ENCODE measurements around the gene SPINK5. TPM values are rescaled to one million over a fixed set of nuclear protein-coding genes. Genes with fewer than 3 reads are reported as not detected.
"Not testable (repeated sequence)": the region's sequence is repeated elsewhere in the genome, so short reads cannot be mapped to it uniquely, and the experiment has no call there.

SPINK5 gene
- total RNA-seq, 1 experiment from 2014 or later: not detected

- ChIA-PET CTCF (no interaction called here), POLR2A (ENCODE audit: low non-redundant PET) (no interaction called here)
- Histone ChIP-seq H3K27me3 (replicated peaks; ENCODE audit: insufficient read depth, low read depth, low read length, poor library complexity) (peaks cover 11% of the 10 kb centered on the region), H3K27ac (ENCODE audit: low read depth, low read length, poor library complexity, severe bottlenecking) (no peak overlapping the region), H3K36me3 (ENCODE audit: insufficient read depth, low read length, poor library complexity, severe bottlenecking) (no peaks in the 10 kb centered on the region), H3K4me1 (ENCODE audit: insufficient read depth, low read length, poor library complexity, severe bottlenecking) (no peaks in the 10 kb centered on the region), H3K4me3 (ENCODE audit: low read depth, low read length, poor library complexity, severe bottlenecking) (no peak overlapping the region), H3K9me3 (ENCODE audit: low read depth, low read length, poor library complexity, severe bottlenecking) (no peaks in the 10 kb centered on the region)
- no peak for DNase-seq (ENCODE audit: low spot score)
- no TSS peak for BruUV-seq (replicated peaks)
- intact Hi-C loops (cut with micrococcal nuclease; ENCODE audit: unreplicated experiment): no loop called here
- TF ChIP-seq CTCF (conservative IDR thresholded peaks at IDR 0.05; ENCODE audit: low read depth, low read length): no peak
- TF ChIP-seq EZH2 (IDR thresholded peaks at IDR 0.05; ENCODE audit: borderline replicate concordance, low read depth, low read length, poor library complexity, severe bottlenecking): no peak
Measured at GRCh38 chr5:148035676-148036075, 28.1 kb upstream of the SPINK5 start.

DNA sequence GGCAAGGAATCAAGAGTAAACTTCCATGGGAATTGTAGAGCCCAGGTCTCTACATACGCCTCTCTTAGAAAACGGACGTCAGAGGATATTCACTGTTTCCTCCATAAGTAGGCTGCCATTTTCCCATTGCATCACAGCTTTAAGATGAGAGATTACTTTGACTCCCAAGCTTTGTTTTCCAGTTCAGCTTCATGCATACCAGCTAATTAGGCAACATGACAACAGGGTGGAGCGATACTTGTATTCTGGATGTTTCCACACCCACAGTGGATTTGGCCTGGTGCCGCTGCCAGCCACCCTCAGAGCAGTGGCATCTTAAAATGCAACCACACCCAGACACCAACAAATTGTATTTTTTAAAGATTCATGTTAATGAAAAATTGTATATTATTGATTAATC, 20.9 kb upstream of the SPINK5 start:
- POLR2A ChIA-PET (ENCODE audit: low non-redundant PET): no interaction called here
- BruUV-seq (replicated peaks): no TSS peak

GRCh38 chr5:148043705-148044104, 20.1 kb upstream of the SPINK5 start:
- H3K36me3 ChIP-seq (ENCODE audit: insufficient read depth, low read length, poor library complexity, severe bottlenecking): no peaks in the 10 kb centered on the region
- ChIA-PET POLR2A (ENCODE audit: low non-redundant PET) (no interaction called here), CTCF (no interaction called here)
- no peaks in the 10 kb centered on the region for H3K4me1 ChIP-seq (ENCODE audit: insufficient read depth, low read length, poor library complexity, severe bottlenecking)
- peaks cover 64% of the 10 kb centered on the region for H3K27me3 ChIP-seq (replicated peaks; ENCODE audit: insufficient read depth, low read depth, low read length, poor library complexity)
- no peaks in the 10 kb centered on the region for H3K9me3 ChIP-seq (ENCODE audit: low read depth, low read length, poor library complexity, severe bottlenecking)
- TF ChIP-seq CTCF (conservative IDR thresholded peaks at IDR 0.05; ENCODE audit: low read depth, low read length): no peak
- TF ChIP-seq EZH2 (IDR thresholded peaks at IDR 0.05; ENCODE audit: borderline replicate concordance, low read depth, low read length, poor library complexity, severe bottlenecking): no peak
- DNase-seq (ENCODE audit: low spot score): no peak
- H3K4me3 ChIP-seq (ENCODE audit: low read depth, low read length, poor library complexity, severe bottlenecking): no peak overlapping the region
- H3K27ac ChIP-seq (ENCODE audit: low read depth, low read length, poor library complexity, severe bottlenecking): no peak overlapping the region
- no TSS peak for BruUV-seq (replicated peaks)
- intact Hi-C loops (cut with micrococcal nuclease; ENCODE audit: unreplicated experiment): no loop called here

More for the DNA sequence above, 20.9 kb upstream of the SPINK5 start:
- no peak for DNase-seq (ENCODE audit: low spot score)
- CTCF ChIA-PET: interaction anchor here (0.6 kb wide), 1 partner anchor 103 kb away, joined by 8 read pairs; no protein-coding TSS in a partner anchor
- no peak for TF ChIP-seq CTCF (conservative IDR thresholded peaks at IDR 0.05; ENCODE audit: low read depth, low read length)
- TF ChIP-seq EZH2 (IDR thresholded peaks at IDR 0.05; ENCODE audit: borderline replicate concordance, low read depth, low read length, poor library complexity, severe bottlenecking): no peak
- H3K4me3 ChIP-seq (ENCODE audit: low read depth, low read length, poor library complexity, severe bottlenecking): no peak overlapping the region
- intact Hi-C loops (cut with micrococcal nuclease; ENCODE audit: unreplicated experiment): no loop called here
- H3K4me1 ChIP-seq (ENCODE audit: insufficient read depth, low read length, poor library complexity, severe bottlenecking): no peaks in the 10 kb centered on the region
- H3K27ac ChIP-seq (ENCODE audit: low read depth, low read length, poor library complexity, severe bottlenecking): no peak overlapping the region
- no peaks in the 10 kb centered on the region for H3K9me3 ChIP-seq (ENCODE audit: low read depth, low read length, poor library complexity, severe bottlenecking)
- H3K27me3 ChIP-seq (replicated peaks; ENCODE audit: insufficient read depth, low read depth, low read length, poor library complexity): peaks cover 64% of the 10 kb centered on the region
- no peaks in the 10 kb centered on the region for H3K36me3 ChIP-seq (ENCODE audit: insufficient read depth, low read length, poor library complexity, severe bottlenecking)

DNA sequence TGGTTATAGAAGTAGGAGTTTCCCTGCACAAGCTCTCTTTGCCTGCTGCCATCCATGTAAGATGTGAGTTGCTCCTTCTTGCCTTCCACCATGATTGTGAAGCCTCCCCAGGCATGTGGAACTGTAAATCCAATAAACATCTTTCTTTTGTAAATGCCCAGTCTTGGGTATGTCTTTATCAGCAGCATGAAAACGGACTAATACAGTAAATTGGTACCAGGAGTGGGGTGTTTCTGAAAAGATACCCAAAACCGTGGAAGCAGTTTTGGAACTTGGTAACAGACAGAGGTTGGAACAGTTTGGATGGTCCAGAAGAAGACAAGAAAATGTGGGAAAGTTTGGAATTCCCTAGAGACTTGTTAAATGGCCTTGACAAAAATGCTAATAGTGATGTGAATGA, 8.6 kb upstream of the SPINK5 start:
- POLR2A ChIA-PET (ENCODE audit: low non-redundant PET); H3K36me3 ChIP-seq (ENCODE audit: insufficient read depth, low read length, poor library complexity, severe bottlenecking); DNase-seq (ENCODE audit: low spot score); H3K27ac ChIP-seq (ENCODE audit: low read depth, low read length, poor library complexity, severe bottlenecking); H3K9me3 ChIP-seq (ENCODE audit: low read depth, low read length, poor library complexity, severe bottlenecking); BruUV-seq (replicated peaks); H3K4me1 ChIP-seq (ENCODE audit: insufficient read depth, low read length, poor library complexity, severe bottlenecking); CTCF ChIA-PET; H3K4me3 ChIP-seq (ENCODE audit: low read depth, low read length, poor library complexity, severe bottlenecking); H3K27me3 ChIP-seq (replicated peaks; ENCODE audit: insufficient read depth, low read depth, low read length, poor library complexity); intact Hi-C loops (cut with micrococcal nuclease; ENCODE audit: unreplicated experiment): not testable (repeated sequence)

Measured in A673 (cell line).